Neutrophil (primary cell): ENCODE results near the gene TMEFF1.

Experiments
- H3K27ac ChIP-seq: fragments of 200-600 bp; sonication (generic); 2 replicates; pipeline ENCODE4 v1.5.1; 2016; ENCODE audit warnings: mild to moderate bottlenecking, moderate library complexity
- H3K27me3 ChIP-seq: fragments of 200-600 bp; sonication (generic); 2 replicates; pipeline ENCODE4 v1.6.0; 2016; ENCODE audit warnings: mild to moderate bottlenecking
- H3K36me3 ChIP-seq: fragments of 200-600 bp; sonication (generic); 2 replicates; pipeline ENCODE4 v1.5.1; 2017
- H3K4me1 ChIP-seq, 2 experiments: fragments of 200-600 bp in 1 of 2; sonication (generic) in 1 of 2; 1 replicate in 1 of 2; 2 replicates in 1 of 2; pipeline versions ENCODE4 v1.5.1 to v1.6.1; 2013 to 2016; ENCODE audit warnings: low read depth in 1 of 2, low read length in 1 of 2, mild to moderate bottlenecking in 1 of 2, moderate library complexity in 1 of 2; ENCODE audit not compliant: control insufficient read depth in 1 of 2, insufficient read depth in 1 of 2
- H3K4me3 ChIP-seq, 2 experiments: fragments of 200-600 bp in 1 of 2; sonication (generic) in 1 of 2; 1 replicate in 1 of 2; 2 replicates in 1 of 2; pipeline ENCODE4 v1.5.1; 2013 to 2016; ENCODE audit warnings: low read depth in 1 of 2, low read length in 1 of 2, mild to moderate bottlenecking in 1 of 2, moderate library complexity in 1 of 2
- H3K9me3 ChIP-seq: fragments of 200-600 bp; sonication (generic); 2 replicates; pipeline ENCODE4 v1.5.1; 2016
- CTCF ChIP-seq: fragments of 200-600 bp; sonication (generic); IDR thresholded peaks from 2 replicates; pipeline ENCODE4 v1.5.1; 2016; ENCODE audit warnings: antibody characterized with exemption

The TMEFF1 gene

GRCh38 chr9:100601216-100601615 is 128.3 kb downstream of the TMEFF1 start:
- no peaks in the 10 kb centered on the region for H3K36me3 ChIP-seq
- no peak for TF ChIP-seq CTCF
- H3K27ac ChIP-seq = no peak overlapping the region
- peaks cover 8% of the 10 kb centered on the region in 2 experiments for H3K4me1 ChIP-seq
- no peaks in the 10 kb centered on the region for H3K9me3 ChIP-seq
- no peak overlapping the region for H3K4me3 ChIP-seq
- peaks cover 32% of the 10 kb centered on the region for H3K27me3 ChIP-seq

DNA sequence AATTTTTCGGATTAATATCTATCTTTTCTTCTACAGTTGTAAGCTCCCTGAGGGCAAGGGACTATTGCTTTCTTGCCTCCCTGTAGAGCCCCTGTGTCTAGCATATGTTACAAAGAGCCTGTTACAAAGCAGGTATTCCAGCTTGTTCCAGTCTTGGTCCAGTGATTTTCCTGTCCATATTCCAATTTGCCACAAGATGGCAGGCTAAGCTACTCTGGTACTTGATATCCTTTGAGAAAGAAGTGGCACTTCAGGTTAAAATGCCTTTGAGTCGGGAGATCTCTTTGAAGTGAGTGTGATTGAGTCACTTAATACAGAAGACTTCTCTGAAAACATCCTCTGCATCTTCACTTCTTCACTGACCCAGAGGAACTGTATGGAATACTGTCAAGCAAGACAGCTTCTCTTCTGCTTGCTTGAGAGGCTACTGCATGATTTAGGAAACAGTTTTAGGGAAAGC is 129.4 kb downstream of the TMEFF1 start:
- Histone ChIP-seq H3K4me1 (peaks cover 8% of the 10 kb centered on the region in 2 experiments), H3K4me3 (no peak overlapping the region), H3K27me3 (peaks cover 21% of the 10 kb centered on the region), H3K27ac (no peak overlapping the region), H3K36me3 (no peaks in the 10 kb centered on the region), H3K9me3 (no peaks in the 10 kb centered on the region)
- TF ChIP-seq CTCF = no peak

GRCh38 chr9:100605405-100605804 is 132.5 kb downstream of the TMEFF1 start:
- no peaks in the 10 kb centered on the region for H3K36me3 ChIP-seq
- H3K27me3 ChIP-seq = no peaks in the 10 kb centered on the region
- no peaks in the 10 kb centered on the region for H3K9me3 ChIP-seq
- H3K4me3 ChIP-seq = no peak overlapping the region
- no peak overlapping the region for H3K27ac ChIP-seq
- TF ChIP-seq CTCF = no peak
- no peaks in the 10 kb centered on the region for H3K4me1 ChIP-seq

- no peak for TF ChIP-seq CTCF
- no peaks in the 10 kb centered on the region for H3K4me1 ChIP-seq
- H3K9me3 ChIP-seq = no peaks in the 10 kb centered on the region
- H3K4me3 ChIP-seq = no peak overlapping the region
- H3K27ac ChIP-seq = no peak overlapping the region
- H3K27me3 ChIP-seq = no peaks in the 10 kb centered on the region
- no peaks in the 10 kb centered on the region for H3K36me3 ChIP-seq
These were observed 146.2 kb downstream of the TMEFF1 start for GRCh38 chr9:100619194-100619593.

- Histone ChIP-seq H3K27ac (no peak overlapping the region), H3K4me3 (no peak overlapping the region), H3K9me3 (no peaks in the 10 kb centered on the region), H3K27me3 (no peaks in the 10 kb centered on the region), H3K4me1 (no peaks in the 10 kb centered on the region), H3K36me3 (no peaks in the 10 kb centered on the region)
- no peak for TF ChIP-seq CTCF
These were observed 146.7 kb downstream of the TMEFF1 start for GRCh38 chr9:100619665-100620064.

GRCh38 chr9:100623969-100624368 is 151.0 kb downstream of the TMEFF1 start:
- no peak for TF ChIP-seq CTCF
- Histone ChIP-seq H3K4me1 (no peaks in the 10 kb centered on the region), H3K4me3 (no peak overlapping the region), H3K27ac (no peak overlapping the region), H3K36me3 (no peaks in the 10 kb centered on the region), H3K27me3 (no peaks in the 10 kb centered on the region), H3K9me3 (no peaks in the 10 kb centered on the region)
